Posterior vena cava (tissue), 2 donors: ENCODE data around the gene TRPC6. TPM values are rescaled to one million over a fixed set of nuclear protein-coding genes. Genes with fewer than 3 reads are reported as not detected.
A peak's percentile ranks its signal among the peaks of the same experiment; 100 is the strongest.

Source experiments
- DNase-seq: peaks from one replicate; pipeline ENCODE4 v3.0.0-alpha.2; 2020; ENCODE audit warnings: low spot score
- intact Hi-C, 2 donors: fragments of 100-400 bp; cut with DNase I; formaldehyde crosslinking; loops; one replicate each; pipeline versions ENCODE4 v1.14.1 to v1.14.2; 2022 to 2023
- long read RNA-seq, 2 donors: library from polyadenylated mRNA; unstranded; transcript quantifications; one replicate each; pipeline ENCODE4 v2.0.0, GENCODE V29; 2020 to 2021
- total RNA-seq, 2 donors: library from RNA; stranded (reverse); fragmentation: NEBNext Ultra II Directional; extraction: Animal tissue kit (Norgen Biotek cat#: 25700); gene quantifications; one replicate each; pipeline ENCODE4 v1.2.1, GENCODE V29; 2021
- donor health status: DM: yes; HTN: yes; CAD: no.
- donor health status: DM: yes; HTN: yes; CAD: no.

The TRPC6 gene
- 1 to 10 TPM; 2.4 to 2.7 TPM for total RNA-seq
- long read RNA-seq, donor 1, full-length matches to known transcripts, result 1 of 1 reads
- long read RNA-seq, donor 1, partial matches to known transcripts, result 0 of 1 reads
- long read RNA-seq, donor 1, other reads (novel, unspliced or antisense), result 0 of 1 reads
- long read RNA-seq, donor 2, partial matches to known transcripts, result 2 of 3 reads
- long read RNA-seq, donor 2, other reads (novel, unspliced or antisense), result 1 of 3 reads

GRCh38 chr11:101583251-101584128 is at the start of gene TRPC6:
Gene TRPC6, minus strand, starts transcription at chr11:101584007. Its CDS starts 504 bp downstream, at chr11:101583503.
- DNase-seq, result peak; percentile 80
- intact Hi-C loops, result no loop called here

- intact Hi-C loops, result no loop called here
Observed at GRCh38 chr11:101620026-101620425, 36.2 kb upstream of the TRPC6 start.

GRCh38 chr11:101618709-101619108 is 34.9 kb upstream of the TRPC6 start:
- intact Hi-C loops, result no loop called here
- no peak for DNase-seq

More at GRCh38 chr11:101620026-101620425, 36.2 kb upstream of the TRPC6 start:
- no peak for DNase-seq

- DNase-seq, result no peak
Observed at GRCh38 chr11:101617735-101618332, 34.0 kb upstream of the TRPC6 start.

GRCh38 chr11:101612481-101612880 is 28.7 kb upstream of the TRPC6 start:
- DNase-seq, result no peak
- intact Hi-C loops, result no loop called here

More at GRCh38 chr11:101617735-101618332, 34.0 kb upstream of the TRPC6 start:
- intact Hi-C loops, result no loop called here

GRCh38 chr11:101600924-101601323 is 17.1 kb upstream of the TRPC6 start:
- DNase-seq, result no peak
- intact Hi-C loops, result no loop called here

GRCh38 chr11:101586965-101587364 is 3.2 kb upstream of the TRPC6 start:
- intact Hi-C loops, result no loop called here
- no peak for DNase-seq

GRCh38 chr11:101584655-101585054 is 848 bp upstream of the TRPC6 start:
- intact Hi-C loops, result no loop called here
- DNase-seq, result no peak

GRCh38 chr11:101584129-101584515 is 315 bp upstream of the TRPC6 start:
- no peak for DNase-seq
- intact Hi-C loops, result no loop called here

GRCh38 chr11:101582989-101583250 is 887 bp downstream of the TRPC6 start:
- DNase-seq, result no peak
- intact Hi-C loops, result no loop called here

- DNase-seq, result peak; percentile 80
- intact Hi-C loops, result no loop called here
Observed at GRCh38 chr11:101582236-101582988, 1.4 kb downstream of the TRPC6 start.

- intact Hi-C loops, result no loop called here
- DNase-seq, result no peak
Observed at GRCh38 chr11:101577461-101577860, 6.3 kb downstream of the TRPC6 start.

GRCh38 chr11:101576456-101576855 is 7.4 kb downstream of the TRPC6 start:
- no peak for DNase-seq

GRCh38 chr11:101574886-101575285 is 8.9 kb downstream of the TRPC6 start:
- DNase-seq, result no peak
- intact Hi-C loops, result no loop called here

More at GRCh38 chr11:101576456-101576855, 7.4 kb downstream of the TRPC6 start:
- intact Hi-C loops, result no loop called here

- intact Hi-C loops, result no loop called here
- no peak for DNase-seq
Observed at GRCh38 chr11:101567071-101567470, 16.7 kb downstream of the TRPC6 start.

GRCh38 chr11:101566626-101567025 is 17.2 kb downstream of the TRPC6 start:
- no peak for DNase-seq
- intact Hi-C loops, result no loop called here

GRCh38 chr11:101563166-101563565 is 20.6 kb downstream of the TRPC6 start:
- no peak for DNase-seq
- intact Hi-C loops, result no loop called here

- no peak for DNase-seq
- intact Hi-C loops, result no loop called here
Observed at GRCh38 chr11:101555366-101555765, 28.4 kb downstream of the TRPC6 start.

GRCh38 chr11:101553891-101554292 is 29.9 kb downstream of the TRPC6 start:
- intact Hi-C loops, result no loop called here
- DNase-seq, result no peak

GRCh38 chr11:101552888-101553287 is 30.9 kb downstream of the TRPC6 start:
- intact Hi-C loops, result no loop called here
- DNase-seq, result no peak
